ENCODE measurements around the gene APOBEC4. TPM values are rescaled to one million over a fixed set of nuclear protein-coding genes. Genes with fewer than 3 reads are reported as not detected.
"Not testable (repeated sequence)": the region's sequence is repeated elsewhere in the genome, so short reads cannot be mapped to it uniquely, and the experiment has no call there.

APOBEC4 gene
- total RNA-seq, 1 experiment from 2014 or later = not detected

GRCh38 chr1:183612975-183613374 lies 40.1 kb downstream of the APOBEC4 start:
- H3K4me1 ChIP-seq (replicated peaks) = peaks cover 28% of the 10 kb centered on the region

DNA sequence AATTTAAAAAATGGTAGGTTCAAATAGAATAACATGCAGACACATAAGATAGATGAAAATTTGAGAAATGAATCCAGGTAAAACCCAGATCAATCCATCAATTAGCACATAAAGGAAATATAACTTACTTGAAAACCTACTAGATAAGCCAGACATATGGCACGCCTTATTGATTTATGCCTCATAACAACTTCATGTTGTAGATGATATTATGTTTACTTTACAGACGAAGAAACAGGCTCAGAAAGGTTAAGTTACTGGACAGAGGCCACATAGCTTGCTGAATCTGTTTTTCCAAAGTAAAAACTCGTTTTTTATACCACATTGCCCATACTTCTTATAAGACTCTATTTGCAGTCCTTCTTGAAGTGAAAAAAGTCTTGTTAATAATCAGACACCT lies 40.7 kb downstream of the APOBEC4 start:
- Histone ChIP-seq H3K27ac (no peak overlapping the region), H3K4me1 (replicated peaks) (peaks cover 32% of the 10 kb centered on the region), H3K9me3 (replicated peaks) (no peaks in the 10 kb centered on the region), H3K36me3 (no peaks in the 10 kb centered on the region), H3K4me3 (no peak overlapping the region), H3K27me3 (replicated peaks) (no peaks in the 10 kb centered on the region)
- DNase-seq (ENCODE audit: low read depth in 1 of 2, low spot score in 2 of 2) = no peak

More at GRCh38 chr1:183612975-183613374, 40.1 kb downstream of the APOBEC4 start:
- H3K9me3 ChIP-seq (replicated peaks); H3K36me3 ChIP-seq; H3K4me3 ChIP-seq; H3K27me3 ChIP-seq (replicated peaks); H3K27ac ChIP-seq; DNase-seq (ENCODE audit: low read depth in 1 of 2, low spot score in 2 of 2): not testable (repeated sequence)

DNA sequence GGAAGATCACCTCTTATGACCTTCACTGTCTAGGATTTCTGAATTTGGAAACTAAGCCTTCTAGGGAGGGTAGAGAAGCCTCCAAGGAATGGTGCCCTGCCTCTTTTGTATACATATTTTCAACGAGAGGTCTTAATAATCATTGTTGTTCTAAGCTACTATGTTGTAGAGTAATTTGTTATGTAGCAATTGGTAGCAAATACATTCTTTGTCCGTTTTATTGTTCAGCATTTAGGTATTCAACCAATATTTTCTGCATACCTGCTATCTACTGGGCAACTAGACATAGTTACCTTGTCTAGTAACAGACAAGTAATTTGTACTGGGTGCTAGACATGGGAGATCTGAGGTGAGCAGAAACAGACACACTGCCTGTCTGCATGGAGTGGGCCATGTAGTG lies 42.1 kb downstream of the APOBEC4 start:
- DNase-seq (ENCODE audit: low read depth in 1 of 2, low spot score in 2 of 2) = no peak
- Histone ChIP-seq H3K4me1 (replicated peaks) (peaks cover 32% of the 10 kb centered on the region), H3K27ac (no peak overlapping the region), H3K27me3 (replicated peaks) (no peaks in the 10 kb centered on the region), H3K9me3 (replicated peaks) (no peaks in the 10 kb centered on the region), H3K4me3 (no peak overlapping the region), H3K36me3 (no peaks in the 10 kb centered on the region)

GRCh38 chr1:183609759-183610452 lies 43.2 kb downstream of the APOBEC4 start:
- Histone ChIP-seq H3K9me3 (replicated peaks) (no peaks in the 10 kb centered on the region), H3K27ac (no peak overlapping the region)
- peak in 1 of 2 experiments; percentile 35 for DNase-seq (ENCODE audit: low read depth in 1 of 2, low spot score in 2 of 2)

DNA sequence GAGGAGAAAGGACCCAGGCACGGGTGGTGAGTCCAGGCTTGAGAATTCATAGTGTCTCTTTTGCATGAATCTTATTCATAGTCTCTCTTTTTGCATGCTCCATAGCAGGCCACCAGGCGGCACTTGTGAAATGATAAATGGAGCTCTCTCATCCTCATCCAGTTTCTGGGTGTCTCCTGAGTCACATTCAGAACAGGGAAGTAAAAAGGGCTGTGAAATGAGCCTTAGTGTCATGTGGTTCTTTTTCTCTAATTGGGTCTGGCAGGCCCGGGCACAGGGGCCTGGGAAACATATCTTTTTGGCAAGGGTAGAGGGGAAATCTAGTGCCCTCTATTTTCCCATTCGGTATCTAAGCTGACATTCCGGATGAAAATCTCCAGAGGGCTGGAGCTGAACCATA lies 43.8 kb downstream of the APOBEC4 start:
- H3K27ac ChIP-seq = no peak overlapping the region
- DNase-seq (ENCODE audit: low read depth in 1 of 2, low spot score in 2 of 2) = peak in 1 of 2 experiments; percentile 37
- no peak overlapping the region for H3K4me3 ChIP-seq
- H3K36me3 ChIP-seq = no peaks in the 10 kb centered on the region
- H3K9me3 ChIP-seq (replicated peaks) = no peaks in the 10 kb centered on the region
- no peaks in the 10 kb centered on the region for H3K27me3 ChIP-seq (replicated peaks)
- H3K4me1 ChIP-seq (replicated peaks) = peaks cover 35% of the 10 kb centered on the region

More at GRCh38 chr1:183609759-183610452, 43.2 kb downstream of the APOBEC4 start:
- H3K4me1 ChIP-seq (replicated peaks) = peaks cover 32% of the 10 kb centered on the region
- no peak overlapping the region for H3K4me3 ChIP-seq
- no peaks in the 10 kb centered on the region for H3K27me3 ChIP-seq (replicated peaks)
- no peaks in the 10 kb centered on the region for H3K36me3 ChIP-seq

GRCh38 chr1:183607322-183607980 lies 45.7 kb downstream of the APOBEC4 start:
- no peak for DNase-seq (ENCODE audit: low read depth in 1 of 2, low spot score in 2 of 2)
- Histone ChIP-seq H3K27ac (peak overlapping the region; percentile 68), H3K27me3 (replicated peaks) (no peaks in the 10 kb centered on the region), H3K4me3 (no peak overlapping the region), H3K36me3 (no peaks in the 10 kb centered on the region), H3K4me1 (replicated peaks) (peaks cover 43% of the 10 kb centered on the region), H3K9me3 (replicated peaks) (no peaks in the 10 kb centered on the region)

- Histone ChIP-seq H3K4me1 (replicated peaks) (peaks cover 42% of the 10 kb centered on the region), H3K9me3 (replicated peaks) (no peaks in the 10 kb centered on the region), H3K27ac (no peak overlapping the region), H3K4me3 (no peak overlapping the region), H3K27me3 (replicated peaks) (no peaks in the 10 kb centered on the region), H3K36me3 (no peaks in the 10 kb centered on the region)
- DNase-seq (ENCODE audit: low read depth in 1 of 2, low spot score in 2 of 2) = no peak
Observed at GRCh38 chr1:183605904-183606303, 47.2 kb downstream of the APOBEC4 start.

GRCh38 chr1:183604815-183605214 lies 48.3 kb downstream of the APOBEC4 start:
- H3K36me3 ChIP-seq = no peaks in the 10 kb centered on the region
- no peak overlapping the region for H3K4me3 ChIP-seq
- H3K9me3 ChIP-seq (replicated peaks) = no peaks in the 10 kb centered on the region
- H3K27ac ChIP-seq = no peak overlapping the region
- peaks cover 33% of the 10 kb centered on the region for H3K4me1 ChIP-seq (replicated peaks)
- no peaks in the 10 kb centered on the region for H3K27me3 ChIP-seq (replicated peaks)
- no peak for DNase-seq (ENCODE audit: low read depth in 1 of 2, low spot score in 2 of 2)

DNA sequence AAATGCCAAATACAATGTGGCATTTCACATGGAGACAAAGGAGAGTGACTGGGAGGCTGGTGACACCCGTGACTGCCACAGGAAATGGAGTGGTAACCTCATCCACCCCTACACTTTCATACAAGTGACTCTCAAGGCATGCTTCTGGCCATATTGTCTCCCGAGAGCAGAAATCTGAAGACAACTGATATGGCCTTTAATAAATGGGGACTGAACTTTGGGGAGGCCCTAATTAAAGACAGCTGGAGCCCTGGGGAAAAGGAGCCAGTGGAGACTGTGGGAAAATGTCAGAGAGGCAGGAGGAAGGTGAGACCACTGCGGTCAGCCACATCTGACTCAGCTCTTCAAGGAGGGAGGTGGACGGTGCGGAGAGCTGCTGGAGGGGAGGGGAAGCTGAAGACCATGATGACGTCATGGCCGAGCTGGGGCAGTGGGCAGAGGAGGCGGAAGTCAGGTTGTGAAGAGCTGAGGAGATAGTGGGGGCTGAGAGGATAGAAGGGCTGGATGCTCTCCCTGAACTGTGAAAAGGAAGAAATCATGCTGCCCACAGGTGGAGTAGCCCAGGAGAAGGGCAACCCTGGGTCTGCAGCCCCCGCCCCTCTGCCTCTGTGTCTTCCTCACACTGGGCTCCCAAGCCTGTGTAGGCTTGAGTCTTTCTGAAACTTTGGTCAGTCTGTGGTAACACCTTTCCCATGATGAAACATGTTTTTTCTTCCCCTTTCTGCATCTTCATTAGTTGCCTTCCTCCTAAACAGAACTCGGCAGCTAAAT lies 48.9 kb downstream of the APOBEC4 start:
- Histone ChIP-seq H3K9me3 (replicated peaks) (no peaks in the 10 kb centered on the region), H3K36me3 (no peaks in the 10 kb centered on the region), H3K4me3 (no peak overlapping the region), H3K4me1 (replicated peaks) (peaks cover 28% of the 10 kb centered on the region), H3K27ac (peak overlapping the region; percentile 27; the same call in 1 of the 2 replicates), H3K27me3 (replicated peaks) (no peaks in the 10 kb centered on the region)
- peak; percentile 60 to 71 for DNase-seq (ENCODE audit: low read depth in 1 of 2, low spot score in 2 of 2)

GRCh38 chr1:183602510-183602909 lies 50.6 kb downstream of the APOBEC4 start:
- no peaks in the 10 kb centered on the region for H3K27me3 ChIP-seq (replicated peaks)
- H3K4me3 ChIP-seq = no peak overlapping the region
- H3K27ac ChIP-seq = no peak overlapping the region
- H3K9me3 ChIP-seq (replicated peaks) = no peaks in the 10 kb centered on the region
- no peaks in the 10 kb centered on the region for H3K36me3 ChIP-seq
- peaks cover 11% of the 10 kb centered on the region for H3K4me1 ChIP-seq (replicated peaks)
- no peak for DNase-seq (ENCODE audit: low read depth in 1 of 2, low spot score in 2 of 2)

GRCh38 chr1:183600634-183601033 lies 52.5 kb downstream of the APOBEC4 start:
- Histone ChIP-seq H3K36me3 (no peaks in the 10 kb centered on the region), H3K27me3 (replicated peaks) (0 out of 2 replicates have a peak, but pooled peaks cover 5% of the 10 kb centered on the region), H3K4me3 (no peak overlapping the region), H3K4me1 (replicated peaks) (peaks cover 11% of the 10 kb centered on the region), H3K9me3 (replicated peaks) (no peaks in the 10 kb centered on the region), H3K27ac (no peak overlapping the region)
- DNase-seq (ENCODE audit: low read depth in 1 of 2, low spot score in 2 of 2) = no peak

- no peaks in the 10 kb centered on the region for H3K36me3 ChIP-seq
- no peak for DNase-seq (ENCODE audit: low read depth in 1 of 2, low spot score in 2 of 2)
- H3K4me3 ChIP-seq = no peak overlapping the region
- H3K9me3 ChIP-seq (replicated peaks) = no peaks in the 10 kb centered on the region
- no peak overlapping the region for H3K27ac ChIP-seq
- H3K27me3 ChIP-seq (replicated peaks) = 0 out of 2 replicates have a peak, but pooled peaks cover 5% of the 10 kb centered on the region
- H3K4me1 ChIP-seq (replicated peaks) = peaks cover 11% of the 10 kb centered on the region
Observed at GRCh38 chr1:183600136-183600535, 53.0 kb downstream of the APOBEC4 start.

GRCh38 chr1:183598386-183598785 lies 54.7 kb downstream of the APOBEC4 start:
- no peaks in the 10 kb centered on the region for H3K36me3 ChIP-seq
- no peak overlapping the region for H3K27ac ChIP-seq
- H3K4me3 ChIP-seq = no peak overlapping the region
- DNase-seq (ENCODE audit: low read depth in 1 of 2, low spot score in 2 of 2) = no peak
- H3K9me3 ChIP-seq (replicated peaks) = no peaks in the 10 kb centered on the region
- H3K27me3 ChIP-seq (replicated peaks) = peaks cover 9% of the 10 kb centered on the region; the same call in 1 of the 2 replicates
- H3K4me1 ChIP-seq (replicated peaks) = no peaks in the 10 kb centered on the region
